Activated CD8-positive, alpha-beta memory T cell treated with anti-CD3 and anti-CD28 coated beads for 48 hours (primary cell): ENCODE data around the gene SBF2.
"Not testable (repeated sequence)": the region's sequence is repeated elsewhere in the genome, so short reads cannot be mapped to it uniquely, and the experiment has no call there.

Source experiments
- DNase-seq, 3 experiments: peaks; one replicate each; pipeline ENCODE4 v3.0.0-alpha.2; 2020; ENCODE audit warnings: low read depth in 2 of 3, low spot score in 2 of 3

The SBF2 gene

GRCh38 chr11:10022764-10023163 lies 271.3 kb downstream of the SBF2 start:
- no peak for DNase-seq

- no peak for DNase-seq
Observed at GRCh38 chr11:10021563-10021962, 272.5 kb downstream of the SBF2 start.

- no peak for DNase-seq
Observed at GRCh38 chr11:10019906-10020682, 273.9 kb downstream of the SBF2 start.

- DNase-seq: no peak
Observed at GRCh38 chr11:10017911-10018310, 276.1 kb downstream of the SBF2 start.

- DNase-seq: no peak
Observed at GRCh38 chr11:10017050-10017449, 277.0 kb downstream of the SBF2 start.

- DNase-seq: no peak
Observed at GRCh38 chr11:10012068-10012467, 282.0 kb downstream of the SBF2 start.

- DNase-seq: no peak
Observed at GRCh38 chr11:10005955-10006525, 288.0 kb downstream of the SBF2 start.

GRCh38 chr11:10004526-10005113 lies 289.4 kb downstream of the SBF2 start:
- DNase-seq: no peak

GRCh38 chr11:10002221-10002620 lies 291.8 kb downstream of the SBF2 start:
- DNase-seq: no peak

GRCh38 chr11:9992306-9992705 lies 301.7 kb downstream of the SBF2 start:
- DNase-seq: no peak

- no peak for DNase-seq
Observed at GRCh38 chr11:9990221-9990973, 303.6 kb downstream of the SBF2 start.

GRCh38 chr11:9987303-9987702 lies 306.7 kb downstream of the SBF2 start:
- DNase-seq: not testable (repeated sequence)

- no peak for DNase-seq
Observed at GRCh38 chr11:9982796-9983579, 311.0 kb downstream of the SBF2 start.

GRCh38 chr11:9982127-9982795 lies 311.8 kb downstream of the SBF2 start:
- no peak for DNase-seq

- no peak for DNase-seq
Observed at GRCh38 chr11:9980931-9981330, 313.1 kb downstream of the SBF2 start.

GRCh38 chr11:9977554-9977953 lies 316.5 kb downstream of the SBF2 start:
- no peak for DNase-seq

GRCh38 chr11:9974375-9974774 lies 319.6 kb downstream of the SBF2 start:
- no peak for DNase-seq

GRCh38 chr11:9973921-9974320 lies 320.1 kb downstream of the SBF2 start:
- no peak for DNase-seq

GRCh38 chr11:9972989-9973388 lies 321.0 kb downstream of the SBF2 start:
- DNase-seq: no peak

- no peak for DNase-seq
Observed at GRCh38 chr11:9971894-9972293, 322.1 kb downstream of the SBF2 start.
